ENCODE results near the gene NTF3.

Gene NTF3

DNA sequence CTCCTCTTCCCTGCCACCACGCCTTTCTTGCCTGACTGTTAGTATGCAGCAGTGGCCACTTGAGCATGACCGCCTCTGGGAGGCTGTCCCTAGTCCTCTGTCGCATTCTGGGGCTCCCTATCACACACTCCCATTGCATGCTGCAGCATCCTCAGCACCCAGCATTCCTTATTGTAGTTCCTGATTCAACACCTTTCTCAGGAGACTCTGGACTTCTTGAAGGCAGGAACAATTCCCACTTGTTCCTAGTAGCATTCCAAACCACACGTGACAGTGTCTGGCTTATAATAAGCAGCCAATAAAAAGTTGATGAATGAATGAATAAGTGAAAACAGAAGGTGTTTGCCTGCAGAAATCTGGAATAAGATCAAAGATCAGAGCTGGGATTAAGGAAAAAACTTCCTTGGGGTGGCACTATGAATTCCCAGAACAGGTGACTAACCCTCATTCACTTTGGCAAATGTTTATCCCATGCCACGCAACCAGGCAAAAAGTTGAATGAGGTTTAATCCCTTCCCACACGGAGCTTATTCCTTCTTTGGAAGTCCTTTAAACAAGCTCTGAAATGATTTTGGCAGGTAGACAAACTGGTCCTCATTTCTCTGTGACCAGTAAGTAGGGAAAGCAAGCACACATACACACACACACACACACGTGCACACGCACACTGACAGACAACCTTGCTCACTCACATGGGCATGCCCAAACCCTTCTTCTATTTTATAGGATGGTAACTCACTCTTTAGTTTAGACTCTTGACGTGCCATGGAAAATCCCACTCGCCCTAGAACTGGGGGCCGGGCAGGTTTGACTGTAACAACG is 26.5 kb downstream of the NTF3 start:
- no peak overlapping the region for H3K9ac ChIP-seq (ENCODE audit: low read length in 2 of 2)
- peaks cover 0 to 5% of the 10 kb centered on the region in 2 donors for H3K27me3 ChIP-seq (ENCODE audit: control insufficient read depth in 1 of 2, insufficient read depth in 2 of 2, low read length in 2 of 2)
- H3K4me3 ChIP-seq (ENCODE audit: low read length in 2 of 2), result no peak overlapping the region
- H3K9me3 ChIP-seq (ENCODE audit: control insufficient read depth in 2 of 2, low read length in 2 of 2), result no peaks in the 10 kb centered on the region
- peaks cover 8% of the 10 kb centered on the region for H3K4me1 ChIP-seq (ENCODE audit: control insufficient read depth, insufficient read depth, low read length)
- H3K36me3 ChIP-seq (ENCODE audit: control insufficient read depth in 2 of 2, insufficient read depth in 2 of 2, low read length in 2 of 2), result no peaks in the 10 kb centered on the region
- no peak overlapping the region for H3K27ac ChIP-seq (ENCODE audit: low read length)

DNA sequence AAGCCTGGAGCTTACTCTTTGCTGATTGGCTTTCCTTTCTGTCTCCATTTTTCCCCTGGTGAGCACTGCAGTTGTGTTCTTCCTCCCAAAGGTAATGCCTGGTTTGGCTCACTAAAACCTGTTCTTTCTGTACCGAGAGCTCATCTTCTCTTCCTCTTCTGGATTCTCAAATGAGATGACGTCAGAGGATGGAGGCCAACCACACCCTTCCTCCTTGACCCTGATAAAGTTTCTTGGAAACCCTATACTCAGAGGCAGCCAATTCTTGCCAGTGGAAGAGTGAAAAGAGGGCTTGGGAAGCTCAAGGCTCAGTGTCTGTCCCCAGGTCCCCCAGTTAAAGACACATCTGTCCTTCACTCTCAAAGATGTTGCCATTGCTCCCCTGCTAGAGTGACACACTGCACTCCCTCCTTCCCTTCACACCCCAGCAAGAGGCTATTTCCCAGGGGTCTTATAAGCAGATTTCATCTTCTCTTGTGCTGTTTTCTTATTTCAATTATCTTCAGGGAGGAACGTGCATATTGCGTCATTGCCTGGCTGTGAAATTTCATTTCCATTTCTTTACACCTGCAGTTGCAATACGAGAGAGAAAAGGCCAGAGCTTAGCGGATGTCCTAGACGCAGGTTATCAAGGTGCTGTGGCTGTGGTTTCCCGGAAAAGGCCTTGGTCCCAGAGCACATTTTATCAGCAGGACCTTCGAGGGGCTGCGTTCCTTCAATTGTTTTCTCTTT is 27.3 kb downstream of the NTF3 start:
- Histone ChIP-seq H3K27me3 (ENCODE audit: control insufficient read depth in 1 of 2, insufficient read depth in 2 of 2, low read length in 2 of 2) (peaks cover 0 to 5% of the 10 kb centered on the region in 2 donors), H3K4me3 (ENCODE audit: low read length in 2 of 2) (no peak overlapping the region), H3K36me3 (ENCODE audit: control insufficient read depth in 2 of 2, insufficient read depth in 2 of 2, low read length in 2 of 2) (no peaks in the 10 kb centered on the region), H3K9ac (ENCODE audit: low read length in 2 of 2) (no peak overlapping the region), H3K4me1 (ENCODE audit: control insufficient read depth, insufficient read depth, low read length) (peaks cover 8% of the 10 kb centered on the region), H3K9me3 (ENCODE audit: control insufficient read depth in 2 of 2, low read length in 2 of 2) (no peaks in the 10 kb centered on the region), H3K27ac (ENCODE audit: low read length) (no peak overlapping the region)

DNA sequence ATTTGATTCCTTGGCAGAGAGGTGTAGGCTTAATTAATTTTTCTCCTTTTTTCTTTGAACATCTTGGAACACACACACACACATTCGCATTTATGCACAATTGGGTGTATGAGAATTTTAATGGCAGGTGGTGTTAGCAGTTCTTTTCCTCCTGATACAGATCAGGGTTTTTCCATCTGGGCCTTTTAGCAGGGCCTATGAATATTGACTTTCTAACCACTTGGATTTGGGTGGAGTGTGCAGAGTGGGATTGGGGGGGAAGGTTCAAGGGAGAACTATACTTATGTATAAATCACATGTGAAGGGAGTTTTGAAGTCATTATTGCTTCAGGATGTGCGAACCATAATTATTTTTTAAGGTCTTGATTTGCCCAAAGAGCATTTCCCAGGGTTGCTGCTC is 28.9 kb downstream of the NTF3 start:
- Histone ChIP-seq H3K4me3 (ENCODE audit: low read length in 2 of 2) (no peak overlapping the region), H3K27ac (ENCODE audit: low read length) (no peak overlapping the region), H3K4me1 (ENCODE audit: control insufficient read depth, insufficient read depth, low read length) (peaks cover 6% of the 10 kb centered on the region), H3K36me3 (ENCODE audit: control insufficient read depth in 2 of 2, insufficient read depth in 2 of 2, low read length in 2 of 2) (no peaks in the 10 kb centered on the region), H3K9ac (ENCODE audit: low read length in 2 of 2) (no peak overlapping the region), H3K27me3 (ENCODE audit: control insufficient read depth in 1 of 2, insufficient read depth in 2 of 2, low read length in 2 of 2) (peaks cover 0 to 3% of the 10 kb centered on the region in 2 donors), H3K9me3 (ENCODE audit: control insufficient read depth in 2 of 2, low read length in 2 of 2) (no peaks in the 10 kb centered on the region)

DNA sequence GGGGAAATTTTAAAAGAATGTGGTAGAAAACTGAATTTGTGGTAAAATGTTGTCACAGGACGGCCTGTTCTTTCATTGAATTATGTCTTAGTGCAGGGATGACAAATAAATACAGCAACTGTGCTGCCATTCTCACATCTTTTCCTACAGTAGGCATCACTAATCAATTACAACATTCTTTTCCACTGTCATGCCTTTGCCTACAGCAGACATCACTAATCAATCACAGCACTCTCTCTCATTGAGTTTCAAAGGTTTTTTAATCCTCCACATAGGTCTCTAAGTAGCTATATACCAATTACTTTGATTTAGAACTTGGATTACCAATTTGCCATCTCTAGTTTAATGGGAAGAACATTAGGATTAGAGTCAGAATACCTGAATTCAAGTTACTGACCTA is 30.1 kb downstream of the NTF3 start:
- Histone ChIP-seq H3K27me3 (ENCODE audit: control insufficient read depth in 1 of 2, insufficient read depth in 2 of 2, low read length in 2 of 2) (peaks cover 0 to 3% of the 10 kb centered on the region in 2 donors), H3K9ac (ENCODE audit: low read length in 2 of 2) (no peak overlapping the region), H3K27ac (ENCODE audit: low read length) (no peak overlapping the region), H3K4me3 (ENCODE audit: low read length in 2 of 2) (no peak overlapping the region), H3K4me1 (ENCODE audit: control insufficient read depth, insufficient read depth, low read length) (peaks cover 3% of the 10 kb centered on the region), H3K36me3 (ENCODE audit: control insufficient read depth in 2 of 2, insufficient read depth in 2 of 2, low read length in 2 of 2) (no peaks in the 10 kb centered on the region), H3K9me3 (ENCODE audit: control insufficient read depth in 2 of 2, low read length in 2 of 2) (no peaks in the 10 kb centered on the region)

DNA sequence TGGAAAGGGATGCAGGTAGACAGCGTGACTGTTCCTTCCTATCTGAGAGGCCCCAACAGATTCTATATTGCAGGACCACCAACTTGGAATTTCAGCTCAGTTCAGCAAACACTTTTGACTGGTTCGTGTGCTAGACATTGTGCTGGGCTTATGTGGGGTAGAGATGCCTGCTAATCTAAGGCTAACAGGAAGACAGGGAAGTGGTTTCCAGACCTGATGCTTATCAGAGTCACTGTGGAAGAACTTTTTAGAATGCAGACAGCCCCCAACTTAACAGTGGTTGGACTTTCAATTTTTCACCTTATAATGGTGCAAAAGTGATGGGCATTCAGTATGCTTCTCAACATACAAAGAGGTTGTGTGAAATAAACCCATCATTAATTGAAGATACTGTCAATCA is 32.2 kb downstream of the NTF3 start:
- H3K27me3 ChIP-seq (ENCODE audit: control insufficient read depth in 1 of 2, insufficient read depth in 2 of 2, low read length in 2 of 2), result no peaks in the 10 kb centered on the region

DNA sequence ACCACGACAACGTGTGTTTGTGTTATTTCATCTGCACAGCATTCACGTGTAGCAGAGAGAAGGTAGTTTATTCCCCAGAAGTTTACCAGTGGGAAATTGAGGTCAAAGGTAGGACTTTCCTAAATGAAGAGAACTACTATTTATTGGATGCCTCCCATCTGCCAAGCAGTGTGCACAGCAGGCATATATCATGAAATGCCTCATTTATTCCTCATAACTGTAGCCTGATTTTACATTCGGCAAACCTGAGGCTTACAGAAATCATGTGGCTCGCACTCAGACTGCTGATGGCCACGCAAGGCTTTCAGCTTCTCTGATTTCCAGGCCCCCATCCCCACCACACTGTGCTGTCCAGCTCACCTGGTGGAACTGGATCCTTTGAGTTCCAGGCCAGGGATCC is 33.5 kb downstream of the NTF3 start:
- peaks cover 3% of the 10 kb centered on the region for H3K4me1 ChIP-seq (ENCODE audit: control insufficient read depth, insufficient read depth, low read length)
- no peaks in the 10 kb centered on the region for H3K27me3 ChIP-seq (ENCODE audit: control insufficient read depth in 1 of 2, insufficient read depth in 2 of 2, low read length in 2 of 2)
- no peaks in the 10 kb centered on the region for H3K36me3 ChIP-seq (ENCODE audit: control insufficient read depth in 2 of 2, insufficient read depth in 2 of 2, low read length in 2 of 2)
- no peak overlapping the region for H3K4me3 ChIP-seq (ENCODE audit: low read length in 2 of 2)
- H3K27ac ChIP-seq (ENCODE audit: low read length), result no peak overlapping the region
- H3K9ac ChIP-seq (ENCODE audit: low read length in 2 of 2), result no peak overlapping the region
- no peaks in the 10 kb centered on the region for H3K9me3 ChIP-seq (ENCODE audit: control insufficient read depth in 2 of 2, low read length in 2 of 2)

More for the DNA sequence above, 32.2 kb downstream of the NTF3 start:
- H3K27ac ChIP-seq (ENCODE audit: low read length), result no peak overlapping the region
- H3K4me1 ChIP-seq (ENCODE audit: control insufficient read depth, insufficient read depth, low read length), result no peaks in the 10 kb centered on the region
- H3K4me3 ChIP-seq (ENCODE audit: low read length in 2 of 2), result no peak overlapping the region
- H3K9me3 ChIP-seq (ENCODE audit: control insufficient read depth in 2 of 2, low read length in 2 of 2), result no peaks in the 10 kb centered on the region
- H3K9ac ChIP-seq (ENCODE audit: low read length in 2 of 2), result no peak overlapping the region
- H3K36me3 ChIP-seq (ENCODE audit: control insufficient read depth in 2 of 2, insufficient read depth in 2 of 2, low read length in 2 of 2), result no peaks in the 10 kb centered on the region

DNA sequence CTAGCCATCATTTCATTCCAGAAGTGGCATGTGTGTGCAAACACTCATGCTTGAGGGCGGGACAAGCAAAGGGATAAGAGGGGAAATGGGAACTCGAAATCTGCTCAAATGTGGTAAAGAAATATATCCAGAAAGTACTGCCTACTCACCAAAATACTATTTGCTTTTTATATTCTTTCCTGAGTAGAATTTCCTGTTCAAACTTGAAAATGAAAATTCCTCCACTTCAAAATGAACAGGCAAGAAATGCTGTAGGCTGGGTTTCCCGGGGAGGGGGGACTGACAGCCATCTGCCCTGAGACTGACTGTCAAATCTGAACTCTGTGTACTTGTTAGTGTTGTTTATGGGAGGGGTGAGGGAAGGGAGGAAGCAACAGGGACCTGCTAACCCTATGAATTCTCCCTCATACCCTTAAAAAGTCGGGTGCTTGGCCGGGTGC is 34.6 kb downstream of the NTF3 start:
- no peak overlapping the region for H3K27ac ChIP-seq (ENCODE audit: low read length)
- H3K4me3 ChIP-seq (ENCODE audit: low read length in 2 of 2), result no peak overlapping the region
- H3K9me3 ChIP-seq (ENCODE audit: control insufficient read depth in 2 of 2, low read length in 2 of 2), result no peaks in the 10 kb centered on the region
- peaks cover 4% of the 10 kb centered on the region for H3K4me1 ChIP-seq (ENCODE audit: control insufficient read depth, insufficient read depth, low read length)
- no peak overlapping the region for H3K9ac ChIP-seq (ENCODE audit: low read length in 2 of 2)
- no peaks in the 10 kb centered on the region for H3K27me3 ChIP-seq (ENCODE audit: control insufficient read depth in 1 of 2, insufficient read depth in 2 of 2, low read length in 2 of 2)
- H3K36me3 ChIP-seq (ENCODE audit: control insufficient read depth in 2 of 2, insufficient read depth in 2 of 2, low read length in 2 of 2), result no peaks in the 10 kb centered on the region

DNA sequence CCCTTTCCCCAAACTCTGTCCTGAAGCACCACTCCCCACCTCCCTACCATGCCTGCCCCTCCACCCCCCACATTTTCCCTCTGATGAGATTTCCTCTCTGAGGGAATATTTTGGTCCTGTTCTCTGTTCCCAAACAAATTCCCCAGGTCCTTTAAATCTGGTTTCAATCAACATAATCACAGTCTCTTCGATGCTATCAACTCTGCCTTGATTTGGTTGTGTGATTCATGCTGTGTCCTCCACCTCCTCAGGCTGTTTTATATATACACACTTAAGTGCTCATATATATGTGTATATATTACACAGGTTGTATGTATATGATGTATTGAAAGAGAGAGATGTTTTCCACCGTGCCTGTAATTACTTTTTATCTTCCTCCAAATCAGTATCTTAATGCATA is 36.0 kb downstream of the NTF3 start:
- Histone ChIP-seq H3K9me3 (ENCODE audit: control insufficient read depth in 2 of 2, low read length in 2 of 2) (no peaks in the 10 kb centered on the region), H3K4me1 (ENCODE audit: control insufficient read depth, insufficient read depth, low read length) (peaks cover 6% of the 10 kb centered on the region), H3K4me3 (ENCODE audit: low read length in 2 of 2) (no peak overlapping the region), H3K27ac (ENCODE audit: low read length) (no peak overlapping the region), H3K27me3 (ENCODE audit: control insufficient read depth in 1 of 2, insufficient read depth in 2 of 2, low read length in 2 of 2) (peaks cover 0 to 3% of the 10 kb centered on the region in 2 donors), H3K36me3 (ENCODE audit: control insufficient read depth in 2 of 2, insufficient read depth in 2 of 2, low read length in 2 of 2) (no peaks in the 10 kb centered on the region), H3K9ac (ENCODE audit: low read length in 2 of 2) (no peak overlapping the region)

DNA sequence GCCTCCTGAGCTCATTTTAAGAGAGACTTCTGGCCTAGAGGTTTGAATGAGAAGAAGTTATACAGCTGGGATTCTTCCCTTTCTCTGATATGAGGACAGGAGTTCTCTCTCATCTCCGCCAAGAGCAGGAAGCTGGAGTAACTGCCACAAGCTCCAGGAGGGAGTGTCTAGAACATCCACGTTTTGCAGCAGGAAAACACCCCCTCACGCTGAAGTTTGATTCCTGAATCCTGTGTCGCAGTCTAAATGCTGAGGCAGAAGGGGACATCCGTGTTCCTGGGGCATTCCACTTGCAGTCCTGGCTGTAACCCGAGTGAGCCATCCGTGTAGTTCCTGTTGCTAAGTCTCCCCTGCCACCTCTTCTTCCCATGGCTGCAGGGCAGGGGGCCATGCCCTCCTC is 38.3 kb downstream of the NTF3 start:
- no peak overlapping the region for H3K4me3 ChIP-seq (ENCODE audit: low read length in 2 of 2)
- no peaks in the 10 kb centered on the region for H3K36me3 ChIP-seq (ENCODE audit: control insufficient read depth in 2 of 2, insufficient read depth in 2 of 2, low read length in 2 of 2)
- peaks cover 0 to 9% of the 10 kb centered on the region in 2 donors for H3K27me3 ChIP-seq (ENCODE audit: control insufficient read depth in 1 of 2, insufficient read depth in 2 of 2, low read length in 2 of 2)
- H3K9me3 ChIP-seq (ENCODE audit: control insufficient read depth in 2 of 2, low read length in 2 of 2), result no peaks in the 10 kb centered on the region
- H3K4me1 ChIP-seq (ENCODE audit: control insufficient read depth, insufficient read depth, low read length), result peaks cover 6% of the 10 kb centered on the region
- H3K27ac ChIP-seq (ENCODE audit: low read length), result no peak overlapping the region
- no peak overlapping the region for H3K9ac ChIP-seq (ENCODE audit: low read length in 2 of 2)

DNA sequence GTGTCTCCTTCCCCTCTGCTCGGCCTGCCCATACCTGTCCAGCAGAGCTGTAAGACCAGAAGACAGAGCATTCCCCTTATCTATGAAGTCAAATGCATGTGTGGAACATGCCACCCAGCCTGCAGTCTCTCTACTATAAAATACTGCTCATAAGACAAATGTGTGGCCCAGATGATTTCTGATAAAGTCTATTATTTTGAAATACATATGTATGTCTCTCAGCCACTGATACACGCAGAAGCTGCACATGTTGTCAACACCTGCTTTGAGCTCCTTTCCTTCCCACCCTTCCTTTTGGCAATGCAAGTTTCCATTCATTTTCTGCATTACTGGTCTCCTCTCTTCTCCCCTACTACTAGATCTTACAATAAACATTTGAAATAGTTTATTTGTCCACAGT is 38.8 kb downstream of the NTF3 start:
- no peaks in the 10 kb centered on the region for H3K36me3 ChIP-seq (ENCODE audit: control insufficient read depth in 2 of 2, insufficient read depth in 2 of 2, low read length in 2 of 2)
- no peaks in the 10 kb centered on the region for H3K9me3 ChIP-seq (ENCODE audit: control insufficient read depth in 2 of 2, low read length in 2 of 2)
- no peak overlapping the region for H3K4me3 ChIP-seq (ENCODE audit: low read length in 2 of 2)
- no peak overlapping the region for H3K9ac ChIP-seq (ENCODE audit: low read length in 2 of 2)
- peaks cover 0 to 9% of the 10 kb centered on the region in 2 donors for H3K27me3 ChIP-seq (ENCODE audit: control insufficient read depth in 1 of 2, insufficient read depth in 2 of 2, low read length in 2 of 2)
- H3K4me1 ChIP-seq (ENCODE audit: control insufficient read depth, insufficient read depth, low read length), result peaks cover 6% of the 10 kb centered on the region
- H3K27ac ChIP-seq (ENCODE audit: low read length), result no peak overlapping the region
